T-helper 17 cell (primary cell): ENCODE results near the gene SBNO2. TPM values are rescaled to one million over a fixed set of nuclear protein-coding genes. Genes with fewer than 3 reads are reported as not detected.
A peak's percentile ranks its signal among the peaks of the same experiment; 100 is the strongest.

ENCODE experiments used
- ATAC-seq: fragments of 150-1000 bp; cut with Tn5 transposase; 2 replicates; pipeline ENCODE4 v1.10.0; 2021; ENCODE audit warnings: mild to moderate bottlenecking, moderate library complexity
- DNase-seq, 3 donors: peaks; one replicate each; pipeline versions ENCODE4 v3.0.0 to v3.0.0-alpha.2; 2020 to 2021
- H3K9me3 ChIP-seq: one replicate; pipeline ENCODE4 v1.7.0; 2013; ENCODE audit warnings: low read length, mild to moderate bottlenecking; ENCODE audit not compliant: control insufficient read depth, poor library complexity, severe bottlenecking
- H3K27ac Mint-ChIP-seq: one replicate; pipeline ENCODE4 v1.8.0; 2022; ENCODE audit warnings: mild to moderate bottlenecking, moderate library complexity, mixed read lengths
- H3K27me3 Mint-ChIP-seq: one replicate; pipeline ENCODE4 v1.8.0; 2022; ENCODE audit warnings: mixed read lengths
- H3K36me3 Mint-ChIP-seq: one replicate; pipeline ENCODE4 v1.8.0; 2022; ENCODE audit warnings: low read depth, mixed read lengths
- H3K4me1 Mint-ChIP-seq: one replicate; pipeline ENCODE4 v1.8.0; 2022; ENCODE audit warnings: mild to moderate bottlenecking, mixed read lengths
- H3K4me3 Mint-ChIP-seq: one replicate; pipeline ENCODE4 v1.8.0; 2022; ENCODE audit warnings: mild to moderate bottlenecking, moderate library complexity, mixed read lengths
- total RNA-seq, 4 donors: library from RNA in 2 of 4; stranded (reverse) in 2 of 4; gene quantifications; one replicate each; pipeline ENCODE4 v1.2.3 and lab custom pipeline; 2022 to 2026

SBNO2 gene
- total RNA-seq, 2 donors from 2014 or later = 85.4 to 106 TPM

- H3K4me1 Mint-ChIP-seq = peaks cover 20% of the 10 kb centered on the region
- DNase-seq (no peak), ATAC-seq (peak; percentile 19)
- no peak overlapping the region for H3K4me3 Mint-ChIP-seq
- H3K9me3 ChIP-seq = no peaks in the 10 kb centered on the region
- no peak overlapping the region for H3K27ac Mint-ChIP-seq
- H3K36me3 Mint-ChIP-seq = no peaks in the 10 kb centered on the region
- H3K27me3 Mint-ChIP-seq = no peaks in the 10 kb centered on the region
Observed at GRCh38 chr19:1189419-1189818, 15.4 kb upstream of the SBNO2 start.

DNA sequence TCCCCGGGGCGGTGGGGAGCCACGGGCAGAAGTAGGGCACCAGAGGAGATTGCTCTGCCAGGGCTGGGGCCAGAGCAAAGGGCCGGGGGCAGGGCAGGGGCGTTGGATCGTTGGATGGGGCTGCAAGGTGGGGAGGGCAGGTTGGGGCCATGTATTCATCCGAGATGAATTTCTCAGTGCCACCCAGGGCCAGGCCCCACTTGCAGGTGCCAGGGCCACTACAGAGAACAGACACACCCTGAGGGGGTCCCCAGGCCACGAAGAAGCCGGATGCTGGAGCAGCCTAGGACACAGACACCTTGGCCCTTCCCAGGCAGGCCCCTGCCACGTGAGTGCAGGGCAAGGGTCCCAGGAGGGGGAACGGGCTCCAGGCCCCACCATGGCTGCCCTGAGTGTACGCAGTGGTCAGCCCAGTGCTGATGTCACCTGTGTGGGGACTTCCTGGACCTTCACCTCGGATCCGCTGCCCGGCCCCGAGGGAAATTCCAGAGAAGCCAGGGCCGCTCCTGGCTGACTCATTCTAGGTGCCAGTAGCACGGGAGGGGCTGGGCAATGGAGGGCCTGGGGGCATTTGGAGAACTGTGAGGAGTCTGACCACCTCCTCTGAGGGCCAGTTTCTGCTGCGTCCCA lies 9.6 kb upstream of the SBNO2 start:
- DNase-seq = no peak
- ATAC-seq = no peak
- Mint-ChIP-seq H3K36me3 (peaks cover 6% of the 10 kb centered on the region), H3K27ac (no peak overlapping the region), H3K4me1 (peaks cover 11% of the 10 kb centered on the region), H3K27me3 (no peaks in the 10 kb centered on the region), H3K4me3 (no peak overlapping the region)
- no peaks in the 10 kb centered on the region for H3K9me3 ChIP-seq

- Mint-ChIP-seq H3K27ac (no peak overlapping the region), H3K27me3 (no peaks in the 10 kb centered on the region), H3K4me1 (peaks cover 11% of the 10 kb centered on the region), H3K36me3 (peaks cover 6% of the 10 kb centered on the region), H3K4me3 (no peak overlapping the region)
- H3K9me3 ChIP-seq = no peaks in the 10 kb centered on the region
- DNase-seq (no peak), ATAC-seq (no peak)
Observed at GRCh38 chr19:1182727-1183126, 8.7 kb upstream of the SBNO2 start.

- H3K9me3 ChIP-seq = no peaks in the 10 kb centered on the region
- Mint-ChIP-seq H3K4me3 (no peak overlapping the region), H3K27ac (no peak overlapping the region), H3K36me3 (peaks cover 6% of the 10 kb centered on the region), H3K27me3 (no peaks in the 10 kb centered on the region), H3K4me1 (peaks cover 11% of the 10 kb centered on the region)
- no peak for DNase-seq
- ATAC-seq = no peak
Observed at GRCh38 chr19:1182068-1182467, 8.0 kb upstream of the SBNO2 start.

DNA sequence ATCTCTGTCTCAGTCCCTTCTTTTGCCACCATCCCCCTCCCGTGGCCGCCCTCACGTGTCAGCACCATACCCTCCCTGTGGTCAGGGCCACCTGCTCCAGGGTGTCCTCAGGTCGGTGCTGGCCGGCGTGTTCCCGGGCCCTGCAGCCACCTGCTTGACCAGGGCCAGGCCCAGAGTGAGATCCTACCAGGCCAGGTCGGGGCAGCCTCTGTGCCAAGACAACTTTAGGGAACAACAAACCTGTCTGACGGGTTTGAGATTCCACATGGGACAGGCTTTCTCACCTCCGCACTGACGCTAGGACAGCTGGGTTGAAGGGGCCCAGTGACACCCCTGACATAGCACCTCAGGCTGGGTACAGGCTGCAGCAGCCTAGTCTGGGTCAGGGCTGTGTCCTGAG lies 7.5 kb upstream of the SBNO2 start:
- ATAC-seq = no peak
- peak overlapping the region; percentile 52 for H3K4me3 Mint-ChIP-seq
- no peaks in the 10 kb centered on the region for H3K9me3 ChIP-seq
- H3K27ac Mint-ChIP-seq = no peak overlapping the region
- DNase-seq = no peak
- peaks cover 11% of the 10 kb centered on the region for H3K4me1 Mint-ChIP-seq
- no peaks in the 10 kb centered on the region for H3K27me3 Mint-ChIP-seq
- H3K36me3 Mint-ChIP-seq = peaks cover 6% of the 10 kb centered on the region

DNA sequence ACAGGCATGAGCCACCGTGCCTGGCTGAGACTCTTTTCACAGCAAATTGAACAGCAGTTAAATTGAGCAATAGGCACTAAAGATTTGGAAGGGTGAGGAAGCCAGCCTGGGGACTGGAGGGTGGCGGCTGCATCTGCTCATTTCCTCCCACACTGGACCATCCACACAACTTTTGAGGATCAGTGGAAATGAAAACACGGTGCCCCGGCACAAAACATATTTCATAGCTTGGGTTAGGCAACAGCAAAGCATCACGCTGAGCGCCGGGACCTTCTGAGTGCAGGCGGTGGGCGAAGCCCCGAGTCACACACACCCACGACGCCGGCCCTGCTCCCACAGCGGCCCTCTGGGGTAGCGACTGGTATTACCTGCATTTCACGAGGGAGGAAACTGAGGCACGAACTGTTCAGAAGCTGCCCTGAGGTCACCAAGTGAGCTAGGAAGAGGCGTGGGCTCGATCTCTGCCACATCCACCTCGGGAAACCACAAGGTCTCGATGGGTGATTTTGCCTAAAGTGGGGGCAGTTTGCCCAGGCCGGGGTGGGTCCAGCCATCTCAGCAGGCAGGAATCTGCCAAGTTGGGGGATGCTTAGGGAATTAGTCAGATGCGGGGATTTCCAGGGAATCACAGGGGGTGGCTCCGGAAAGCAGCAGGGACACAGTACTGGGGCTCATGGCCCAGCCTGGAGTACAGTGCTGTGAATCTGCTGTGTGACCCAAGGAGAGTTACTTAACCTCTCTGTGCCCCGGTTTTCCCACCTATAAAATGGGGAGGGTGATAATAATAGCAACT lies 3.5 kb upstream of the SBNO2 start:
- H3K9me3 ChIP-seq = no peaks in the 10 kb centered on the region
- Mint-ChIP-seq H3K27me3 (no peaks in the 10 kb centered on the region), H3K4me3 (no peak overlapping the region), H3K36me3 (peaks cover 6% of the 10 kb centered on the region), H3K4me1 (peaks cover 13% of the 10 kb centered on the region), H3K27ac (no peak overlapping the region)
- DNase-seq = no peak
- no peak for ATAC-seq

DNA sequence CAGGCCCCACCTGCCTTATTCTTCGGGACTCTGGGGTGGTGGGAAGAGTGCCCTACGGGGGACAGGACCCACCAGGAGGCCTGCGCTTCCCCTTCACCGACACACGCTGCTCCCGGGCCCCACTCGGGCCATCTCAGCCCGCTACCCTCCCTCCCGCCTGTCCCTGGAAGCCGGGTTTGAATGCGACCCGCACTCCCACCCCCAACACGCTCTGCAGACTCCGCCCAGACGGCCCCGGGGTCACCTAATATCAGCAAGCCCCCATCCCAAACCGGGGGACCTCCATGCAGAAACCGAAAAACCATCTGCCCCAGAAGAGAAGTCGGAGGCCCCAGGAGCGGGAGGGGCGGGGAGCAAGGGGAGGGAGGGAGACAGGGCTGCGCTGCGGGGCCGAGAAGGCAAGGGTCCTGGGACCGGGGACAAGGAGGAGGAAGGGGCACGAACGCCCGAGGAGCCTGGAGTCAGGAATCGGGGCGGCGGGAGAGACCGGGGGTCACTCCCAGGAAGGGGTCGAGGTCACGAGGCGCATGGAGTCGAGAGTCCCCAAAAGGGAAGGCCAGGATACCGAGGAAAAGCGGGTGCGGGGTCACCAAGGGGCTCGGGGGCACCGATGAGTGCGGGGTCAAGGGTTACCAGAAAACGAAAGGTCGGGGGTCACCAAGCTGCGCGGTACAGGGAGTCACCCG lies 766 bp downstream of the SBNO2 start:
- H3K36me3 Mint-ChIP-seq = peaks cover 6% of the 10 kb centered on the region
- peak; percentile 45 for ATAC-seq
- peak overlapping the region; percentile 82 for H3K27ac Mint-ChIP-seq
- H3K27me3 Mint-ChIP-seq = no peaks in the 10 kb centered on the region
- peaks cover 26% of the 10 kb centered on the region for H3K4me1 Mint-ChIP-seq
- DNase-seq = no peak
- peak overlapping the region; percentile 89 for H3K4me3 Mint-ChIP-seq
- H3K9me3 ChIP-seq = no peaks in the 10 kb centered on the region

GRCh38 chr19:1172353-1173158 lies 1.5 kb downstream of the SBNO2 start:
- Mint-ChIP-seq H3K4me1 (peaks cover 26% of the 10 kb centered on the region), H3K27me3 (no peaks in the 10 kb centered on the region), H3K27ac (peak overlapping the region; percentile 82), H3K36me3 (peaks cover 6% of the 10 kb centered on the region), H3K4me3 (peak overlapping the region; percentile 89)
- H3K9me3 ChIP-seq = no peaks in the 10 kb centered on the region
- no peak for ATAC-seq
- DNase-seq = no peak

DNA sequence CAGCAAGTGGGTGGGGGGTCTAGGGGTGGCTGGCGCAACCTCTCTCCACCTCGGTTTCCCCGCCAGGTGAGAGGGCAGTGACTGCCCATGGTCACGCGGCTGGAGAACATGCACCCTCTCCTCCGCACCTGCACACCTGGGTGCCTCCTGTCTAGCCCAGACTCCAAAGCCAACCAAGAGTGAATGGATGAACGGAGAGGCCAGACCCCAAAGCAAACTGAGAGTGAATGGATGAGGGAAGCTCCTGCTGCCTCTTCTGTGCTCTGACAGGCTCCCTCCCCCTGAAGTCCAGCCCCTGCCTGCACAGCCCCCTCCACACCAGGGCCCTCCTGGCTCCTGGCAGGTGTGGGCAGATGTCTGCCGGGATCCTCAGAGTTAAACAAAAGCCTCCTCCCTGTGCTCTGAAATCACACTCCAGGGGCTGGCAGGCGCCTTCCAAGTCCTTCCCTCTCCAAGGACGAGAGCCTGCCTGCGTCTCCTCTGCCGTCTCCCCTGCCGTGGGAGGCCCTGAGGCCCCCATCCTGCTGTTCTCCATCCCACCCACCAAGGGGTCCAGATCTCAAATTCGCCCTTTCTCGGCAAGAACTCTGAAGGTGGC lies 2.2 kb downstream of the SBNO2 start:
- H3K27me3 Mint-ChIP-seq = no peaks in the 10 kb centered on the region

DNA sequence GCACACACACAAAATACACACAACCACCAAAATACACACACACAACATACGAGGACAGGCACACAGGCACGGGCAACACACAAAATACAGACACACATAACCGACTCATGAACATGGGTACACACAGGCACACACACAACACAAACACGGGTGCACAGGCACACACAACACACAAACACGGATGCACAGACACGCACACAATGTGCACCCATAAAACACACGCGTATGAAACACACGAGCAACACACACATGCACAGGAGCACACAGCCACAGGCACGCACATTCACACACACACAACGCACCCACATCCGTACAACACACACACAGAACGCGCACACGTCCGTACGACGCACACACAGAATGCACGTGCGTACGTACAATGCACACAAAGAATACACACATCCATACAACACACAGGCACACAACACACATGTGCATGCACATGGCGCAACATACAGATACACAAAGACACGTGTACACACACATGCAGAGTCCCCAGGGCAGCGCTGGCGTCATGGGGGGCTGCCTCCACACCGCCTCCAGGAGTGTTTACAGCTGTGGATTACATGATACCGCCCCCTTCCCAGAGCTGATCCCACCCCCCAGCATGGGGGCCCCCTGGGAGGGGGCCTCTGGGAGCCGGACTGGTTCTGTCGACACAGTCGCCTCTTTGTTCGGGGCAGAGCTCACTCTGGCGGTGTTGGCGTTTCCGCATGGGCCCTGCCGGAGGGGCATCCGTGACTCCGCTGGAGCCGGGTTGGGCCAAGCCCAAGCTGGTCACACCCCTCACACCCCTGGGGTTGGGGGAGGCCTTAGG lies 2.9 kb downstream of the SBNO2 start:
- peaks cover 6% of the 10 kb centered on the region for H3K36me3 Mint-ChIP-seq
- DNase-seq (no peak), ATAC-seq (no peak)
- H3K9me3 ChIP-seq = no peaks in the 10 kb centered on the region
- H3K27ac Mint-ChIP-seq = no peak overlapping the region
- H3K4me3 Mint-ChIP-seq = peak overlapping the region; percentile 12
- H3K27me3 Mint-ChIP-seq = no peaks in the 10 kb centered on the region
- H3K4me1 Mint-ChIP-seq = peaks cover 28% of the 10 kb centered on the region

More for the DNA sequence above, 2.2 kb downstream of the SBNO2 start:
- DNase-seq = no peak
- peak overlapping the region; percentile 89 for H3K4me3 Mint-ChIP-seq
- peaks cover 6% of the 10 kb centered on the region for H3K36me3 Mint-ChIP-seq
- no peaks in the 10 kb centered on the region for H3K9me3 ChIP-seq
- peaks cover 26% of the 10 kb centered on the region for H3K4me1 Mint-ChIP-seq
- H3K27ac Mint-ChIP-seq = peak overlapping the region; percentile 82
- ATAC-seq = no peak

GRCh38 chr19:1169921-1170885 lies 3.9 kb downstream of the SBNO2 start:
- H3K36me3 Mint-ChIP-seq = peaks cover 6% of the 10 kb centered on the region
- no peak overlapping the region for H3K27ac Mint-ChIP-seq
- ATAC-seq (no peak), DNase-seq (no peak)
- H3K27me3 Mint-ChIP-seq = no peaks in the 10 kb centered on the region
- no peaks in the 10 kb centered on the region for H3K9me3 ChIP-seq
- peak overlapping the region; percentile 12 for H3K4me3 Mint-ChIP-seq
- H3K4me1 Mint-ChIP-seq = peaks cover 28% of the 10 kb centered on the region
